Measurements from ENCODE around the gene IL6.

Gene IL6

DNA sequence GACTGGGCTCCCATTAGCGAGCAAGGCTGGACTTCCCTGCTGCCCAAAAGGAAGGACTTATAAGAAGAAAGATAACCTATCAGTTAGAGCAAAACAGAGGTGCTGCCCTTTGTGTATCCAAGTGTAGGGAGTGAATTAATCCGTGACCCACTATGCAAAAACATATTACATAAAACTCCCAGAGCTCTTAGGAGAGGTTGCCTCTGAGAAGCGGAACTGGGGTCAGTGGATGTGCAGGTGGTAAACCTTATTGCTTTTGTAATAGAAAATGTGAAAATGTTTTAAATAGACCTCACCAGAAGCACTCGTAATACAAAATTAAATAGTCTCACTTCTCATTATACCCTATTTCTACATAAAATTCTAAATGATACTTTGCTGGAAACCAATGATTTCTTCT lies 17.1 kb upstream of the IL6 start:
- H3K4me3 ChIP-seq (ENCODE audit: low read length) = no peak overlapping the region
- TF ChIP-seq CTCF (IDR thresholded peaks at IDR 0.05; ENCODE audit: insufficient read depth, low read depth, low read length, missing control alignments) = no peak
- DNase-seq (ENCODE audit: low read depth) = no peak

DNA sequence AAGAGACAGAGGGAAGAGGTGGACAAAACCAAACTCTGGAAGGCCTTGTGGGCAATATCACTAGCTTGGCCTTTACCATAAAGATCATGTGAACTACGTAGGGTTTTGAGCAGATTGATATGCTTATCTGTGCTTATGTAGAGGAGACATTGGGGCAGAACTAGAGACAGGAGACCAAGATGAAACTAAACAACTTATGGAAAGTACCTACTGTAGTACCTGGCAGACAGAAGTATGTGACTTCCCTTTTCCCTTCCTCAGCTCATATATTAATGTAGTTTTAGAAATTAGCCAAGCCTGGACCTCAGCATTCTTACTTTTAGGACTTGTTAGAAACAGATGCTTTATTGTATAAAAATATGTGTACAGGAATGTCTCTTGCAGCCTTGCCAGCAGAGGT lies 14.0 kb upstream of the IL6 start:
- no peak for DNase-seq (ENCODE audit: low read depth)
- no peak for TF ChIP-seq CTCF (IDR thresholded peaks at IDR 0.05; ENCODE audit: insufficient read depth, low read depth, low read length, missing control alignments)
- no peak overlapping the region for H3K4me3 ChIP-seq (ENCODE audit: low read length)

DNA sequence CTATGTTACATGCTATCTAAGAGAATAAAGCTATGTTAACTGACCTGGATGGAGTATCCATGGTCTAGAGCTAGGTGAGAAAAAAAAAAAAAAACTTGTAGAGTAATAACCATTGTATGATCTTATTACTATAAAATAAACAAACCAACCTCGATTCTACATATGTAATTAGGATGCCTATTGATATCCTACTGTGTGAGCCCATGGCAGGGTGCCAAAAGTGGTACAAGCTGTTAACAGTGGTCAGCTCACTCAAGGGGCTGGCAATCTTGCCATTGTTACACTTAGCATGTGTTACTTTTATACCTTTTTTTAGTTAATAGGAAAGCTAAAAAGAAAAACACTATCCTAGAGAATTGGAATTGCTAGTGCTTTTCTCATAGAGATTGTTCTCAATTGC lies 13.5 kb upstream of the IL6 start:
- H3K4me3 ChIP-seq (ENCODE audit: low read length) = no peak overlapping the region
- TF ChIP-seq CTCF (IDR thresholded peaks at IDR 0.05; ENCODE audit: insufficient read depth, low read depth, low read length, missing control alignments) = no peak
- DNase-seq (ENCODE audit: low read depth) = no peak

GRCh38 chr7:22715969-22716368 lies 11.0 kb upstream of the IL6 start:
- no peak overlapping the region for H3K4me3 ChIP-seq (ENCODE audit: low read length)
- DNase-seq (ENCODE audit: low read depth) = no peak
- no peak for TF ChIP-seq CTCF (IDR thresholded peaks at IDR 0.05; ENCODE audit: insufficient read depth, low read depth, low read length, missing control alignments)

DNA sequence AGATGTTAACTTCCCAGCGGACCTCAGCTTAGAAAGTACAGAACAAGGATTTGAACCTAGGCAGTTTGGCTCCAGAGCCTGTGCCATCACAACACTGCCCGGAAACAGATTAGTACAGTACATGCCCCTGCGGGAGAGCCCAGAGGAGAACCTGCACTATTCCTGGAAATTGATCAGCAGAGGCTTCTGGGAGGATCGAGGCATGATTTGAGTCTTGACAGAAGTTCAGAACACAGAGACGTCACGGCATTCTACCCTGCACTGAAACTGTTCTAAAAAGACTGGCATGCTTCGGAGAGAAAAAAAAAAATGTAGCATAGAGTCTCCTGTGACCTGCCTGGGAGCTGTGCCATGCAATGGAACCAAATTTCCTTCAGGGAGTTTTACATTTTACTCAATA lies 9.2 kb upstream of the IL6 start:
- DNase-seq (ENCODE audit: low read depth) = no peak
- no peak overlapping the region for H3K4me3 ChIP-seq (ENCODE audit: low read length)
- no peak for TF ChIP-seq CTCF (IDR thresholded peaks at IDR 0.05; ENCODE audit: insufficient read depth, low read depth, low read length, missing control alignments)

GRCh38 chr7:22718200-22718711 lies 8.7 kb upstream of the IL6 start:
- DNase-seq (ENCODE audit: low read depth) = peak; percentile 85
- no peak for TF ChIP-seq CTCF (IDR thresholded peaks at IDR 0.05; ENCODE audit: insufficient read depth, low read depth, low read length, missing control alignments)
- no peak overlapping the region for H3K4me3 ChIP-seq (ENCODE audit: low read length)

DNA sequence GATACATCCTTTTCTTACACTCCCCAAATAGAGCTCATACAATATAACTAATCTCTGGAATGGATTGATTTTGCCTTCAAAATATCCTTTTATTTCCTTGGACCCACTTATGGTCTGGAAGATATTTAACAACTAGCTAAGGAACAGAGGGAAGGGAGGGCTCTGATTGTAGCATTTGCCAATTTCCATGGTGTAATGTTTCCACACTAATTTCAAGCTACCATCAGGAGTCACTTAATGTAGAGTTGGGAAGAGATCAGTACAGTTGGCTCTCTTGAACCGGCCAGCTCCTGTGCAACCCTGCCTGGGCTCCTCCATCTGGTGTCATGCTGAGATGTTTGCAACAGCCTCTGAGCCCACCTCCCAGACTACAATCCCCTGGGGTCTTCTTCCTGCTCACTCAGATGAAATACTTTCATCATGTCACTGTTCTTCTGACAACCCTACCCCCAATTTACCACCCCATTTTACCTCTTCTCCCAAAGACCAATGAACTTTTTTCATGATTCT lies 8.0 kb upstream of the IL6 start:
- no peak overlapping the region for H3K4me3 ChIP-seq (ENCODE audit: low read length)
- DNase-seq (ENCODE audit: low read depth) = no peak
- TF ChIP-seq CTCF (IDR thresholded peaks at IDR 0.05; ENCODE audit: insufficient read depth, low read depth, low read length, missing control alignments) = no peak
